ENCODE data around the gene MTARC2. TPM values are rescaled to one million over a fixed set of nuclear protein-coding genes. Genes with fewer than 3 reads are reported as not detected.
"Not testable (repeated sequence)": the region's sequence is repeated elsewhere in the genome, so short reads cannot be mapped to it uniquely, and the experiment has no call there.

The MTARC2 gene
- total RNA-seq, 1 experiment from 2014 or later: 15.2 TPM

GRCh38 chr1:220711056-220711809, 36.9 kb upstream of the MTARC2 start:
- ChIA-PET CTCF (interaction anchor here (1.0 kb wide), 1 partner anchor 22 kb away, joined by 5 read pairs; no protein-coding TSS in a partner anchor), POLR2A (no interaction called here)
- TF ChIP-seq CTCF (IDR thresholded peaks at IDR 0.05) (no peak), E2F4 (CRISPR knock-in tag; IDR thresholded peaks at IDR 0.05; ENCODE audit: borderline replicate concordance, low read depth) (no peak), ESRRA (CRISPR knock-in tag; IDR thresholded peaks at IDR 0.05; ENCODE audit: borderline replicate concordance) (no peak), PRRX2 (CRISPR knock-in tag; IDR thresholded peaks at IDR 0.05) (no peak), TEAD4 (CRISPR knock-in tag; IDR thresholded peaks at IDR 0.05) (no peak), USF1 (CRISPR knock-in tag; IDR thresholded peaks at IDR 0.05) (no peak), HMGA2 (CRISPR knock-in tag; IDR thresholded peaks at IDR 0.05) (no peak), GTF2I (CRISPR knock-in tag; conservative IDR thresholded peaks at IDR 0.05) (no peak), RELA (CRISPR knock-in tag; IDR thresholded peaks at IDR 0.05; ENCODE audit: borderline replicate concordance) (no peak), ZNF416 (CRISPR knock-in tag; IDR thresholded peaks at IDR 0.05) (no peak)
- Mint-ChIP-seq H3K4me3 (no peak overlapping the region), H3K4me1 (peaks cover 5% of the 10 kb centered on the region), H3K27ac (no peak overlapping the region), H3K27me3 (ENCODE audit: low read depth) (no peaks in the 10 kb centered on the region; the same call in 1 of the 2 replicates), H3K36me3 (peaks cover 17% of the 10 kb centered on the region), H3K9me3 (peaks cover 27% of the 10 kb centered on the region)
- no peak for DNase-seq (ENCODE audit: low spot score)
- ATAC-seq: no peak

GRCh38 chr1:220715986-220716385, 32.1 kb upstream of the MTARC2 start:
- ATAC-seq; H3K4me1 Mint-ChIP-seq; H3K4me3 Mint-ChIP-seq; H3K27ac Mint-ChIP-seq; CTCF ChIA-PET; H3K27me3 Mint-ChIP-seq (ENCODE audit: low read depth); POLR2A ChIA-PET; DNase-seq (ENCODE audit: low spot score): not testable (repeated sequence)
- H3K9me3 Mint-ChIP-seq: peaks cover 42% of the 10 kb centered on the region
- peaks cover 27% of the 10 kb centered on the region for H3K36me3 Mint-ChIP-seq

- H3K4me3 Mint-ChIP-seq: no peak overlapping the region
- TF ChIP-seq ZNF396 (CRISPR knock-in tag; IDR thresholded peaks at IDR 0.05; ENCODE audit: borderline replicate concordance) (no peak), ATF6 (CRISPR knock-in tag; IDR thresholded peaks at IDR 0.05) (no peak), CBFB (CRISPR knock-in tag; IDR thresholded peaks at IDR 0.05; ENCODE audit: low read depth) (no peak), USF2 (CRISPR knock-in tag; IDR thresholded peaks at IDR 0.05) (no peak), ELF4 (CRISPR knock-in tag; IDR thresholded peaks at IDR 0.05; ENCODE audit: low read depth) (no peak), AR (CRISPR knock-in tag; IDR thresholded peaks at IDR 0.05) (no peak), GRHL2 (CRISPR knock-in tag; IDR thresholded peaks at IDR 0.05; ENCODE audit: insufficient replicate concordance, severe bottlenecking) (no peak), IRF1 (CRISPR knock-in tag; IDR thresholded peaks at IDR 0.05) (no peak)
Observed at GRCh38 chr1:220717800-220718640, 30.1 kb upstream of the MTARC2 start.

More at GRCh38 chr1:220717800-220718640, 30.1 kb upstream of the MTARC2 start:
- peaks cover 27% of the 10 kb centered on the region for H3K36me3 Mint-ChIP-seq
- DNase-seq (ENCODE audit: low spot score) (no peak), ATAC-seq (no peak)
- H3K4me1 Mint-ChIP-seq: no peaks in the 10 kb centered on the region
- ChIA-PET POLR2A (no interaction called here), CTCF (interaction anchor here (2.7 kb wide), 1 partner anchor 15 kb away, joined by 8 read pairs; no protein-coding TSS in a partner anchor)
- H3K27ac Mint-ChIP-seq: no peak overlapping the region
- H3K27me3 Mint-ChIP-seq (ENCODE audit: low read depth): no peaks in the 10 kb centered on the region; the same call in 1 of the 2 replicates
- H3K9me3 Mint-ChIP-seq: peaks cover 42% of the 10 kb centered on the region
